IMR-90 (cell line): Measurements from ENCODE around the gene PTPRN2. TPM values are rescaled to one million over a fixed set of nuclear protein-coding genes. Genes with fewer than 3 reads are reported as not detected.

Source experiments
- ATAC-seq: fragments of 200-7000 bp; cut with Tn5 transposase; 2 replicates; pipeline ENCODE4 v1.9.1; 2020; ENCODE audit warnings: low read depth, mild to moderate bottlenecking, moderate library complexity
- BruUV-seq: library from RNA; stranded (reverse); fragments of 400-500 nt; replicated peaks from 2 replicates; lab custom pipeline; 2021; lab: Mats Ljungman, UMichigan
- CTCF ChIA-PET: fragments of 300-600 bp; formaldehyde crosslinking; extraction: SDS; loops from one replicate; lab custom pipeline; 2021; ENCODE audit warnings: antibody characterized with exemption; lab: Yijun Ruan, JAX
- POLR2A ChIA-PET: fragments of 300-600 bp; sonication (Branson Sonifier 250); formaldehyde crosslinking; loops from one replicate; lab custom pipeline; 2022; ENCODE audit warnings: antibody characterized with exemption; ENCODE audit not compliant: unreplicated experiment; lab: Charles Lee
- DNase-seq: peaks from one replicate; pipeline ENCODE4 v3.0.0; 2013
- H2AFZ ChIP-seq: replicated peaks from 2 replicates; pipeline ENCODE3; 2013; ENCODE audit warnings: low read length, mild to moderate bottlenecking; ENCODE audit not compliant: poor library complexity
- H2AK5ac ChIP-seq: 2 replicates; pipeline ENCODE4 v1.6.1; 2013; ENCODE audit warnings: low read depth, low read length, inconsistent platforms
- H2AK9ac ChIP-seq: replicated peaks from 2 replicates; pipeline ENCODE3; 2013; ENCODE audit warnings: mild to moderate bottlenecking, low read depth, low read length, moderate library complexity; ENCODE audit not compliant: poor library complexity
- H2BK120ac ChIP-seq: 2 replicates; pipeline ENCODE4 v1.6.1; 2013; ENCODE audit warnings: low read depth, low read length, inconsistent platforms
- H2BK15ac ChIP-seq: 3 replicates; pipeline ENCODE4 v1.6.1; 2013; ENCODE audit warnings: low read depth, low read length, inconsistent platforms
- H2BK20ac ChIP-seq: 2 replicates; pipeline ENCODE4 v1.6.1; 2013; ENCODE audit warnings: low read depth, mild to moderate bottlenecking, inconsistent platforms, low read length, moderate library complexity
- H2BK5ac ChIP-seq: 2 replicates; pipeline ENCODE4 v1.6.1; 2013; ENCODE audit warnings: mild to moderate bottlenecking, low read depth, low read length, inconsistent platforms; ENCODE audit not compliant: poor library complexity, severe bottlenecking
- H3K14ac ChIP-seq: replicated peaks from 2 replicates; pipeline ENCODE4 v1.6.1; 2013; ENCODE audit warnings: low read depth, low read length, inconsistent platforms
- H3K18ac ChIP-seq: 2 replicates; pipeline ENCODE4 v1.6.1; 2013; ENCODE audit warnings: low read depth, low read length, control low read depth
- H3K23ac ChIP-seq: 2 replicates; pipeline ENCODE4 v1.6.1; 2013; ENCODE audit warnings: low read depth, low read length, inconsistent platforms
- H3K27ac ChIP-seq: 2 replicates; pipeline ENCODE4 v1.5.1; 2013; ENCODE audit warnings: mild to moderate bottlenecking, control low read depth, low read length; ENCODE audit not compliant: insufficient read depth
- H3K27me3 ChIP-seq: 2 replicates; pipeline ENCODE4 v1.6.1; 2013; ENCODE audit warnings: low read length; ENCODE audit not compliant: control insufficient read depth, insufficient read depth
- H3K36me3 ChIP-seq: 2 replicates; pipeline ENCODE4 v1.6.1; 2013; ENCODE audit warnings: low read length, mixed read lengths; ENCODE audit not compliant: control insufficient read depth, insufficient read depth
- H3K4ac ChIP-seq: 2 replicates; pipeline ENCODE4 v1.6.1; 2013; ENCODE audit warnings: low read depth, low read length, inconsistent platforms
- H3K4me1 ChIP-seq: 2 replicates; pipeline ENCODE4 v1.6.1; 2013; ENCODE audit warnings: low read length, mixed read lengths; ENCODE audit not compliant: control insufficient read depth, insufficient read depth
- H3K4me2 ChIP-seq: 2 replicates; pipeline ENCODE4 v1.6.1; 2013; ENCODE audit warnings: low read depth, mild to moderate bottlenecking, control low read depth, low read length, moderate library complexity
- H3K4me3 ChIP-seq: 2 replicates; pipeline ENCODE4 v1.5.1; 2013; ENCODE audit warnings: low read depth, mild to moderate bottlenecking, control low read depth, low read length, moderate library complexity; ENCODE audit not compliant: insufficient read depth
- H3K56ac ChIP-seq: 2 replicates; pipeline ENCODE4 v1.6.1; 2013; ENCODE audit warnings: low read length, inconsistent platforms; ENCODE audit not compliant: insufficient read depth; ENCODE audit errors: extremely low read depth
- H3K79me1 ChIP-seq, 2 experiments: 2 replicates each; pipeline ENCODE4 v1.6.1; 2013; ENCODE audit warnings: low read length in 2 of 2, inconsistent platforms in 1 of 2, low read depth in 1 of 2
- H3K9ac ChIP-seq: 2 replicates; pipeline ENCODE4 v1.6.1; 2013; ENCODE audit warnings: low read depth, low read length, control low read depth
- H3K9me1 ChIP-seq: 2 replicates; pipeline ENCODE4 v1.6.1; 2013; ENCODE audit warnings: low read length, inconsistent platforms; ENCODE audit not compliant: insufficient read depth
- H3K9me3 ChIP-seq: 2 replicates; pipeline ENCODE4 v1.6.1; 2013; ENCODE audit warnings: low read length; ENCODE audit not compliant: control insufficient read depth, insufficient read depth
- H4K20me1 ChIP-seq: 2 replicates; pipeline ENCODE4 v1.6.1; 2013; ENCODE audit warnings: low read length, inconsistent platforms; ENCODE audit not compliant: insufficient read depth
- H4K5ac ChIP-seq: 2 replicates; pipeline ENCODE4 v1.6.1; 2013; ENCODE audit warnings: mild to moderate bottlenecking, low read depth, low read length, control low read depth
- H4K8ac ChIP-seq, 2 experiments: 2 replicates each; pipeline ENCODE4 v1.6.1; 2013; ENCODE audit warnings: low read depth in 2 of 2, low read length in 2 of 2, control low read depth in 1 of 2, inconsistent platforms in 1 of 2
- H4K91ac ChIP-seq: 2 replicates; pipeline ENCODE4 v1.6.1; 2013; ENCODE audit warnings: low read depth, low read length, inconsistent platforms; ENCODE audit not compliant: insufficient read depth
- BHLHE40 ChIP-seq: fragments of 150-350 bp; IDR thresholded peaks from 2 replicates; pipeline ENCODE4 v1.6.1; 2016; ENCODE audit warnings: mild to moderate bottlenecking, low read depth, low read length
- CEBPB ChIP-seq: IDR thresholded peaks from 2 replicates; pipeline ENCODE4 v1.6.1; 2012; ENCODE audit warnings: low read depth, low read length, improper control_type of control experiment
- CHD1 ChIP-seq: IDR thresholded peaks from 2 replicates; pipeline ENCODE4 v1.6.1; 2012; ENCODE audit warnings: low read depth, low read length, improper control_type of control experiment
- FOS ChIP-seq: fragments of 150-350 bp; IDR thresholded peaks from 2 replicates; pipeline ENCODE4 v1.6.1; 2016; ENCODE audit warnings: low read depth, low read length
- MAFK ChIP-seq: IDR thresholded peaks from 2 replicates; pipeline ENCODE4 v1.6.1; 2012; ENCODE audit warnings: low read depth, low read length, improper control_type of control experiment
- MAZ ChIP-seq: IDR thresholded peaks from 2 replicates; pipeline ENCODE4 v1.6.1; 2012; ENCODE audit warnings: low read depth, mild to moderate bottlenecking, low read length, improper control_type of control experiment, moderate library complexity, borderline replicate concordance
- MXI1 ChIP-seq: IDR thresholded peaks from 2 replicates; pipeline ENCODE4 v1.6.1; 2012; ENCODE audit warnings: low read depth, mild to moderate bottlenecking, low read length, moderate library complexity, borderline replicate concordance
- NFE2L2 ChIP-seq: fragments of 150-350 bp; IDR thresholded peaks from 2 replicates; pipeline ENCODE4 v1.6.1; 2016; ENCODE audit warnings: low read depth, mild to moderate bottlenecking, low read length
- POLR2A ChIP-seq: IDR thresholded peaks from 2 replicates; pipeline ENCODE4 v1.6.1; 2012; ENCODE audit warnings: mild to moderate bottlenecking, low read depth, low read length
- RAD21 ChIP-seq: IDR thresholded peaks from 2 replicates; pipeline ENCODE4 v1.6.1; 2012; ENCODE audit warnings: low read length, improper control_type of control experiment
- RCOR1 ChIP-seq: IDR thresholded peaks from 2 replicates; pipeline ENCODE4 v1.6.1; 2012; ENCODE audit warnings: mild to moderate bottlenecking, low read length, improper control_type of control experiment; ENCODE audit not compliant: insufficient replicate concordance
- RFX5 ChIP-seq: IDR thresholded peaks from 2 replicates; pipeline ENCODE4 v1.8.0; 2012; ENCODE audit warnings: low read depth, mild to moderate bottlenecking, low read length, moderate library complexity
- SMC3 ChIP-seq: fragments of 150-350 bp; IDR thresholded peaks from 2 replicates; pipeline ENCODE4 v1.6.1; 2016; ENCODE audit warnings: low read depth, mild to moderate bottlenecking, antibody characterized with exemption, low read length, moderate library complexity
- WGBS, 2 experiments: methylation state at CpG; one replicate each; pipeline versions ENCODE4 v1.1.5 to v1.1.7; 2013; ENCODE audit warnings: missing lambda C conversion rate in 2 of 2; ENCODE audit not compliant: insufficient read length in 1 of 2; ENCODE audit errors: extremely low coverage in 2 of 2; 5-methylcytosine and 5-hydroxymethylcytosine counted together
- dilution Hi-C: fragments of 300-500 bp; cut with HindIII; formaldehyde crosslinking; loops from one replicate; pipeline ENCODE4 v1.14.3; 2018; ENCODE audit warnings: low sequenced_read_pairs; ENCODE audit not compliant: unreplicated experiment
- in situ Hi-C: fragments of 300-500 bp; cut with MboI; formaldehyde crosslinking; loops from 3 replicates; pipeline ENCODE4 v1.14.3; 2019; ENCODE audit warnings: low sequenced_read_pairs, inconsistent platforms, mixed read lengths
- intact Hi-C: fragments of 100-400 bp; cut with micrococcal nuclease; formaldehyde crosslinking; loops from 2 replicates; pipeline ENCODE4 v1.10.0; 2022
- polyA plus RNA-seq, 3 experiments: library from polyadenylated mRNA; depleted of rRNA; stranded (reverse); fragments of >200 nt; gene quantifications; 2 replicates each; pipeline ENCODE4 v1.2.3, GENCODE V29; 2012; ENCODE audit warnings: low replicate concordance in 1 of 3
- total RNA-seq: library from RNA; depleted of rRNA; stranded (reverse); fragments of >200 nt; gene quantifications from 2 replicates; pipeline ENCODE4 v1.2.3, GENCODE V29; 2012
- TF ChIP-seq, protein P1 (sequence below): fragments of 150-350 bp; IDR thresholded peaks from 2 replicates; pipeline ENCODE4 v1.6.1; 2017; ENCODE audit warnings: mild to moderate bottlenecking, antibody characterized with exemption, low read length, low read depth
- TF ChIP-seq, protein P2 (sequence below): fragments of 150-350 bp; IDR thresholded peaks from 2 replicates; pipeline ENCODE4 v1.6.1; 2016; ENCODE audit warnings: low read depth, mild to moderate bottlenecking, low read length, moderate library complexity, borderline replicate concordance
- TF ChIP-seq, protein P3 (sequence below): conservative IDR thresholded peaks from 2 replicates; pipeline ENCODE4 v1.5.1; 2012; ENCODE audit warnings: mild to moderate bottlenecking, low read depth, low read length, improper control_type of control experiment

The PTPRN2 gene
- total and polyA plus RNA-seq, 2 of the 4 experiments (the other 2 are of a cell fraction), result 0.03 TPM; not detected in 1

DNA sequence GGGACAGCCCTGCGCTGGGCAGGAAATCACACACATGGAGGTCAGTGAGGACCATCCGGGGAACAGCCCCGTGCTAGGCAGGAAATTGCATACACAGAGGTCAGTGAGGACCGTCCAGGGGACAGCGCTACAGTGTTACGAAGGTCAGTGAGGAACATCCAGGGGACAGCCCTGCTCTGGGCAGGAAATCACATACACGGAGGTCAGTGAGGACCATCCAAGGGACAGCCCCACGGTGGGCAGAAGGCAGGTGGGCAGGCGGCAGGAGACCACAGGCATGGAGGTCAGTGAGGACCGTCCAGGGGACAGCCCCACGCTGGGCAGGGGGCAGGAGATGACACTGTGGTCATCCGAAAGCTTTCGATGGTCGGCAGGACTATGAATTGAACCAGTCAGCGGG lies 79.7 kb downstream of the PTPRN2 start:
- Histone ChIP-seq H3K18ac (no peak overlapping the region), H3K56ac (no peak overlapping the region), H2BK15ac (no peak overlapping the region), H3K9me3 (peaks cover 62% of the 10 kb centered on the region), H3K9ac (no peak overlapping the region), H2BK120ac (no peak overlapping the region), H2AK9ac (no peak overlapping the region), H3K14ac (no peak overlapping the region), H3K23ac (no peak overlapping the region), H4K8ac (no peak overlapping the region), H3K4me1 (no peaks in the 10 kb centered on the region), H3K27me3 (no peaks in the 10 kb centered on the region), H3K79me1 (no peaks in the 10 kb centered on the region), H3K9me1 (no peaks in the 10 kb centered on the region), H4K91ac (no peak overlapping the region), H4K20me1 (no peaks in the 10 kb centered on the region), H3K4ac (no peak overlapping the region), H3K4me2 (no peak overlapping the region), H3K4me3 (no peak overlapping the region), H3K36me3 (no peaks in the 10 kb centered on the region), H2BK20ac (no peak overlapping the region), H2BK5ac (no peak overlapping the region), H4K5ac (no peak overlapping the region), H3K27ac (no peak overlapping the region), H2AK5ac (no peak overlapping the region), H2AFZ (no peak overlapping the region)
- dilution Hi-C loops (no loop called here), intact Hi-C loops (no loop called here), in situ Hi-C loops (no loop called here)
- BruUV-seq, result no TSS peak
- DNase-seq (no peak), ATAC-seq (no peak)
- ChIA-PET CTCF (no interaction called here), POLR2A (no interaction called here)
- TF ChIP-seq CEBPB (no peak), MAZ (no peak), SMC3 (no peak), RFX5 (no peak), CHD1 (no peak), MXI1 (no peak), RAD21 (no peak), FOS (no peak), NFE2L2 (no peak), RCOR1 (no peak), MAFK (no peak), BHLHE40 (no peak), POLR2A (no peak)
- TF ChIP-seq, protein P1, sequence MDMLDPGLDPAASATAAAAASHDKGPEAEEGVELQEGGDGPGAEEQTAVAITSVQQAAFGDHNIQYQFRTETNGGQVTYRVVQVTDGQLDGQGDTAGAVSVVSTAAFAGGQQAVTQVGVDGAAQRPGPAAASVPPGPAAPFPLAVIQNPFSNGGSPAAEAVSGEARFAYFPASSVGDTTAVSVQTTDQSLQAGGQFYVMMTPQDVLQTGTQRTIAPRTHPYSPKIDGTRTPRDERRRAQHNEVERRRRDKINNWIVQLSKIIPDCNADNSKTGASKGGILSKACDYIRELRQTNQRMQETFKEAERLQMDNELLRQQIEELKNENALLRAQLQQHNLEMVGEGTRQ, result no peak
- TF ChIP-seq, protein P2, sequence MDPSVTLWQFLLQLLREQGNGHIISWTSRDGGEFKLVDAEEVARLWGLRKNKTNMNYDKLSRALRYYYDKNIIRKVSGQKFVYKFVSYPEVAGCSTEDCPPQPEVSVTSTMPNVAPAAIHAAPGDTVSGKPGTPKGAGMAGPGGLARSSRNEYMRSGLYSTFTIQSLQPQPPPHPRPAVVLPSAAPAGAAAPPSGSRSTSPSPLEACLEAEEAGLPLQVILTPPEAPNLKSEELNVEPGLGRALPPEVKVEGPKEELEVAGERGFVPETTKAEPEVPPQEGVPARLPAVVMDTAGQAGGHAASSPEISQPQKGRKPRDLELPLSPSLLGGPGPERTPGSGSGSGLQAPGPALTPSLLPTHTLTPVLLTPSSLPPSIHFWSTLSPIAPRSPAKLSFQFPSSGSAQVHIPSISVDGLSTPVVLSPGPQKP, result no peak
- TF ChIP-seq, protein P3, sequence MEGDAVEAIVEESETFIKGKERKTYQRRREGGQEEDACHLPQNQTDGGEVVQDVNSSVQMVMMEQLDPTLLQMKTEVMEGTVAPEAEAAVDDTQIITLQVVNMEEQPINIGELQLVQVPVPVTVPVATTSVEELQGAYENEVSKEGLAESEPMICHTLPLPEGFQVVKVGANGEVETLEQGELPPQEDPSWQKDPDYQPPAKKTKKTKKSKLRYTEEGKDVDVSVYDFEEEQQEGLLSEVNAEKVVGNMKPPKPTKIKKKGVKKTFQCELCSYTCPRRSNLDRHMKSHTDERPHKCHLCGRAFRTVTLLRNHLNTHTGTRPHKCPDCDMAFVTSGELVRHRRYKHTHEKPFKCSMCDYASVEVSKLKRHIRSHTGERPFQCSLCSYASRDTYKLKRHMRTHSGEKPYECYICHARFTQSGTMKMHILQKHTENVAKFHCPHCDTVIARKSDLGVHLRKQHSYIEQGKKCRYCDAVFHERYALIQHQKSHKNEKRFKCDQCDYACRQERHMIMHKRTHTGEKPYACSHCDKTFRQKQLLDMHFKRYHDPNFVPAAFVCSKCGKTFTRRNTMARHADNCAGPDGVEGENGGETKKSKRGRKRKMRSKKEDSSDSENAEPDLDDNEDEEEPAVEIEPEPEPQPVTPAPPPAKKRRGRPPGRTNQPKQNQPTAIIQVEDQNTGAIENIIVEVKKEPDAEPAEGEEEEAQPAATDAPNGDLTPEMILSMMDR, result no peak
- 71% methylated on average over 12 of the region's 15 CpGs; no CpG with 5 or more reads in 1 of the 2 experiments for WGBS, 2 experiments
